ENCODE measurements around the gene TYRO3. TPM values are rescaled to one million over a fixed set of nuclear protein-coding genes. Genes with fewer than 3 reads are reported as not detected.
"Not testable (repeated sequence)": the region's sequence is repeated elsewhere in the genome, so short reads cannot be mapped to it uniquely, and the experiment has no call there.

TYRO3 gene
- total and polyA plus RNA-seq, 4 experiments from 2014 or later, result 0.11 to 0.36 (median 0.17) TPM; not detected in 1

- Histone ChIP-seq H3K27me3 (ENCODE audit: insufficient read depth, low read length) (no peaks in the 10 kb centered on the region), H3K9me3 (ENCODE audit: control insufficient read depth in 1 of 2, low read length in 2 of 2) (no peaks in the 10 kb centered on the region), H3K4me3 (ENCODE audit: low read length in 2 of 2) (no peak overlapping the region), H3K4me1 (ENCODE audit: insufficient read depth, low read length) (no peaks in the 10 kb centered on the region), H3K36me3 (ENCODE audit: insufficient read depth, low read length) (no peaks in the 10 kb centered on the region), H3K27ac (ENCODE audit: low read depth, low read length) (no peak overlapping the region)
- Mint-ChIP-seq H3K27me3 (no peaks in the 10 kb centered on the region), H3K9me3 (no peaks in the 10 kb centered on the region), H3K4me1 (peaks cover 0 to under 1% (median 0%) of the 10 kb centered on the region in 4 donors), H3K36me3 (no peaks in the 10 kb centered on the region), H3K4me3 (no peak overlapping the region), H3K27ac (no peak overlapping the region)
- intact Hi-C loops (cut with micrococcal nuclease), result no loop called here
- CTCF ChIA-PET (ENCODE audit: partially characterized antibody), result no interaction called here
- POLR2A ChIA-PET (ENCODE audit: partially characterized antibody), result no interaction called here
- no peak for DNase-seq
Observed at GRCh38 chr15:41565702-41566101, 6.7 kb downstream of the TYRO3 start.

GRCh38 chr15:41566121-41566885, 7.3 kb downstream of the TYRO3 start:
- H3K4me1 ChIP-seq (ENCODE audit: insufficient read depth, low read length), result no peaks in the 10 kb centered on the region
- H3K27ac Mint-ChIP-seq, result no peak overlapping the region
- H3K36me3 ChIP-seq (ENCODE audit: insufficient read depth, low read length), result no peaks in the 10 kb centered on the region
- no peak overlapping the region for H3K27ac ChIP-seq (ENCODE audit: low read depth, low read length)
- H3K36me3 Mint-ChIP-seq, result no peaks in the 10 kb centered on the region
- no peaks in the 10 kb centered on the region for H3K27me3 ChIP-seq (ENCODE audit: insufficient read depth, low read length)
- no peaks in the 10 kb centered on the region for H3K27me3 Mint-ChIP-seq
- POLR2A ChIA-PET (ENCODE audit: partially characterized antibody), result interaction anchor here (0.6 kb wide), 1 partner anchor 14 kb away, joined by 3 read pairs; no protein-coding TSS in a partner anchor
- DNase-seq, result no peak
- no peaks in the 10 kb centered on the region for H3K9me3 ChIP-seq (ENCODE audit: control insufficient read depth in 1 of 2, low read length in 2 of 2)
- H3K4me1 Mint-ChIP-seq, result no peaks in the 10 kb centered on the region
- H3K4me3 ChIP-seq (ENCODE audit: low read length in 2 of 2), result no peak overlapping the region
- H3K4me3 Mint-ChIP-seq, result no peak overlapping the region
- intact Hi-C loops (cut with micrococcal nuclease), result no loop called here
- CTCF ChIA-PET (ENCODE audit: partially characterized antibody), result interaction anchor here (0.9 kb wide), 1 partner anchor 8 kb away, joined by 3 read pairs; no protein-coding TSS in a partner anchor
- H3K9me3 Mint-ChIP-seq, result peaks cover 0 to 2% (median 0%) of the 10 kb centered on the region in 8 donors

GRCh38 chr15:41567261-41567660, 8.2 kb downstream of the TYRO3 start:
- no peak overlapping the region for H3K27ac ChIP-seq (ENCODE audit: low read depth, low read length)
- no peaks in the 10 kb centered on the region for H3K9me3 ChIP-seq (ENCODE audit: control insufficient read depth in 1 of 2, low read length in 2 of 2)
- Mint-ChIP-seq H3K9me3 (peaks cover 0 to 2% (median 0%) of the 10 kb centered on the region in 8 donors), H3K27me3 (no peaks in the 10 kb centered on the region), H3K36me3 (no peaks in the 10 kb centered on the region), H3K4me1 (no peaks in the 10 kb centered on the region), H3K27ac (no peak overlapping the region), H3K4me3 (no peak overlapping the region)
- CTCF ChIA-PET (ENCODE audit: partially characterized antibody), result interaction anchor here (0.9 to 1.0 kb wide), 2 partner anchors 9 to 10 kb away, joined by 3 read pairs; no protein-coding TSS in a partner anchor
- no peaks in the 10 kb centered on the region for H3K27me3 ChIP-seq (ENCODE audit: insufficient read depth, low read length)
- intact Hi-C loops (cut with micrococcal nuclease), result no loop called here
- POLR2A ChIA-PET (ENCODE audit: partially characterized antibody), result no interaction called here
- no peak for DNase-seq
- no peak overlapping the region for H3K4me3 ChIP-seq (ENCODE audit: low read length in 2 of 2)
- H3K4me1 ChIP-seq (ENCODE audit: insufficient read depth, low read length), result no peaks in the 10 kb centered on the region
- no peaks in the 10 kb centered on the region for H3K36me3 ChIP-seq (ENCODE audit: insufficient read depth, low read length)

GRCh38 chr15:41567862-41568261, 8.8 kb downstream of the TYRO3 start:
- no peaks in the 10 kb centered on the region for H3K27me3 Mint-ChIP-seq
- H3K36me3 Mint-ChIP-seq, result no peaks in the 10 kb centered on the region
- H3K4me3 Mint-ChIP-seq, result no peak overlapping the region
- Histone ChIP-seq H3K4me1 (ENCODE audit: insufficient read depth, low read length) (no peaks in the 10 kb centered on the region), H3K36me3 (ENCODE audit: insufficient read depth, low read length) (no peaks in the 10 kb centered on the region), H3K4me3 (ENCODE audit: low read length in 2 of 2) (no peak overlapping the region), H3K27me3 (ENCODE audit: insufficient read depth, low read length) (no peaks in the 10 kb centered on the region), H3K9me3 (ENCODE audit: control insufficient read depth in 1 of 2, low read length in 2 of 2) (no peaks in the 10 kb centered on the region), H3K27ac (ENCODE audit: low read depth, low read length) (no peak overlapping the region)
- ChIA-PET POLR2A (ENCODE audit: partially characterized antibody) (no interaction called here), CTCF (ENCODE audit: partially characterized antibody) (interaction anchor here (1.0 kb wide), 1 partner anchor 10 kb away, joined by 3 read pairs; no protein-coding TSS in a partner anchor)
- intact Hi-C loops (cut with micrococcal nuclease), result no loop called here
- H3K9me3 Mint-ChIP-seq, result peaks cover 0 to 2% (median 0%) of the 10 kb centered on the region in 8 donors
- H3K4me1 Mint-ChIP-seq, result no peaks in the 10 kb centered on the region
- no peak overlapping the region for H3K27ac Mint-ChIP-seq
- no peak for DNase-seq

- intact Hi-C loops (cut with micrococcal nuclease), result no loop called here
- Histone ChIP-seq H3K4me1 (ENCODE audit: insufficient read depth, low read length) (no peaks in the 10 kb centered on the region), H3K27me3 (ENCODE audit: insufficient read depth, low read length) (no peaks in the 10 kb centered on the region), H3K36me3 (ENCODE audit: insufficient read depth, low read length) (no peaks in the 10 kb centered on the region), H3K4me3 (ENCODE audit: low read length in 2 of 2) (no peak overlapping the region), H3K9me3 (ENCODE audit: control insufficient read depth in 1 of 2, low read length in 2 of 2) (no peaks in the 10 kb centered on the region), H3K27ac (ENCODE audit: low read depth, low read length) (no peak overlapping the region)
- Mint-ChIP-seq H3K9me3 (peaks cover 0 to 2% (median 0%) of the 10 kb centered on the region in 8 donors), H3K27ac (no peak overlapping the region), H3K27me3 (no peaks in the 10 kb centered on the region), H3K4me1 (no peaks in the 10 kb centered on the region), H3K36me3 (no peaks in the 10 kb centered on the region), H3K4me3 (no peak overlapping the region)
- no peak for DNase-seq
- ChIA-PET CTCF (ENCODE audit: partially characterized antibody) (interaction anchor here (1.0 to 1.3 kb wide), 2 partner anchors 11 kb away, joined by 3 to 7 read pairs; no protein-coding TSS in a partner anchor), POLR2A (ENCODE audit: partially characterized antibody) (no interaction called here)
Observed at GRCh38 chr15:41568350-41569017, 9.5 kb downstream of the TYRO3 start.

GRCh38 chr15:41569232-41569631, 10.2 kb downstream of the TYRO3 start:
- intact Hi-C loops (cut with micrococcal nuclease); DNase-seq; H3K36me3 Mint-ChIP-seq; H3K4me3 ChIP-seq (ENCODE audit: low read length in 2 of 2); H3K4me3 Mint-ChIP-seq; H3K27ac ChIP-seq (ENCODE audit: low read depth, low read length); H3K27me3 ChIP-seq (ENCODE audit: insufficient read depth, low read length); H3K4me1 ChIP-seq (ENCODE audit: insufficient read depth, low read length); H3K9me3 Mint-ChIP-seq; H3K9me3 ChIP-seq (ENCODE audit: control insufficient read depth in 1 of 2, low read length in 2 of 2); H3K27me3 Mint-ChIP-seq; H3K4me1 Mint-ChIP-seq; H3K36me3 ChIP-seq (ENCODE audit: insufficient read depth, low read length); POLR2A ChIA-PET (ENCODE audit: partially characterized antibody): not testable (repeated sequence)
- CTCF ChIA-PET (ENCODE audit: partially characterized antibody), result interaction anchor here (1.3 kb wide), 1 partner anchor 11 kb away, joined by 7 read pairs; no protein-coding TSS in a partner anchor
- H3K27ac Mint-ChIP-seq, result peak overlapping the region in 1 of 7 donors; percentile 30

- peaks cover 0 to 2% (median 0%) of the 10 kb centered on the region in 8 donors for H3K9me3 Mint-ChIP-seq
- H3K4me1 ChIP-seq (ENCODE audit: insufficient read depth, low read length), result no peaks in the 10 kb centered on the region
- H3K4me3 ChIP-seq (ENCODE audit: low read length in 2 of 2), result no peak overlapping the region
- no peaks in the 10 kb centered on the region for H3K36me3 Mint-ChIP-seq
- no peaks in the 10 kb centered on the region for H3K27me3 ChIP-seq (ENCODE audit: insufficient read depth, low read length)
- no peak for DNase-seq
- intact Hi-C loops (cut with micrococcal nuclease), result no loop called here
- no peaks in the 10 kb centered on the region for H3K9me3 ChIP-seq (ENCODE audit: control insufficient read depth in 1 of 2, low read length in 2 of 2)
- ChIA-PET POLR2A (ENCODE audit: partially characterized antibody) (no interaction called here), CTCF (ENCODE audit: partially characterized antibody) (no interaction called here)
- no peak overlapping the region for H3K4me3 Mint-ChIP-seq
- H3K36me3 ChIP-seq (ENCODE audit: insufficient read depth, low read length), result no peaks in the 10 kb centered on the region
- H3K4me1 Mint-ChIP-seq, result no peaks in the 10 kb centered on the region
- H3K27me3 Mint-ChIP-seq, result no peaks in the 10 kb centered on the region
- no peak overlapping the region for H3K27ac ChIP-seq (ENCODE audit: low read depth, low read length)
- no peak overlapping the region for H3K27ac Mint-ChIP-seq
Observed at GRCh38 chr15:41570764-41571163, 11.8 kb downstream of the TYRO3 start.

All from CD4-positive, alpha-beta memory T cell (primary cell).